A673 (cell line): ENCODE data around the gene RAP1GAP2.

Source experiments
- CTCF ChIP-seq: fragments of 300-800, 200-600 bp; sonication (generic); conservative IDR thresholded peaks from 2 replicates; pipeline ENCODE4 v1.5.1; 2017; ENCODE audit warnings: low read depth, mild to moderate bottlenecking, antibody characterized with exemption, low read length, moderate library complexity, mixed read lengths
- EZH2 ChIP-seq: fragments of 200-600 bp; sonication (generic); IDR thresholded peaks from 2 replicates; pipeline ENCODE4 v1.6.1; 2017; ENCODE audit warnings: borderline replicate concordance, low read depth, mild to moderate bottlenecking, mixed read lengths, antibody characterized with exemption, low read length; ENCODE audit not compliant: poor library complexity, severe bottlenecking

GRCh38 chr17:2865228-2865627 is 69.0 kb downstream of the RAP1GAP2 start:
- no peak for TF ChIP-seq CTCF
- TF ChIP-seq EZH2 = no peak
